ENCODE data around the gene TNIP1.
A peak's percentile ranks its signal among the peaks of the same experiment; 100 is the strongest.

DNA sequence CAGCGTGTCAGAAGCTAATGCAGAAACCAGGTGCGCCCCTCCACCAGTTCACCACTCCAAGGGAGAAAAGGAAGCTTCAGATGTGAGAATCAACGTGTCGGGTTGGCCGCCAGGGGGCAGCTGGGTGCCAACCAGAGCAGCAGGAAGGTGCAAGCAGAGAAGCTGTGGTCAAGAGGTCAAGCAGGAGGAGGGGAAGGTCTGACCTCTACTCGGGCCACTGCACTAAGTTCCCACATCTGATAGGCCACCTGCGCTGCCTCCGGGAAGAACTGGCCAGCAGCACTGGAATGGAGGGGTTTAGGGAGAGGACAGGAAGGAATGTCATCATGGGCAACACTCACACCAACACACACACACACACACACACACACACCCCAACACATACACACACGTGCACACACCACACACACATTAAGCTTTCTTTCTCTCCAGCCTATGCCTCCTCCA, 45.4 kb upstream of the TNIP1 start:
- TF ChIP-seq, protein P1, sequence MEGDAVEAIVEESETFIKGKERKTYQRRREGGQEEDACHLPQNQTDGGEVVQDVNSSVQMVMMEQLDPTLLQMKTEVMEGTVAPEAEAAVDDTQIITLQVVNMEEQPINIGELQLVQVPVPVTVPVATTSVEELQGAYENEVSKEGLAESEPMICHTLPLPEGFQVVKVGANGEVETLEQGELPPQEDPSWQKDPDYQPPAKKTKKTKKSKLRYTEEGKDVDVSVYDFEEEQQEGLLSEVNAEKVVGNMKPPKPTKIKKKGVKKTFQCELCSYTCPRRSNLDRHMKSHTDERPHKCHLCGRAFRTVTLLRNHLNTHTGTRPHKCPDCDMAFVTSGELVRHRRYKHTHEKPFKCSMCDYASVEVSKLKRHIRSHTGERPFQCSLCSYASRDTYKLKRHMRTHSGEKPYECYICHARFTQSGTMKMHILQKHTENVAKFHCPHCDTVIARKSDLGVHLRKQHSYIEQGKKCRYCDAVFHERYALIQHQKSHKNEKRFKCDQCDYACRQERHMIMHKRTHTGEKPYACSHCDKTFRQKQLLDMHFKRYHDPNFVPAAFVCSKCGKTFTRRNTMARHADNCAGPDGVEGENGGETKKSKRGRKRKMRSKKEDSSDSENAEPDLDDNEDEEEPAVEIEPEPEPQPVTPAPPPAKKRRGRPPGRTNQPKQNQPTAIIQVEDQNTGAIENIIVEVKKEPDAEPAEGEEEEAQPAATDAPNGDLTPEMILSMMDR (IDR thresholded peaks at IDR 0.05 in 4 of 5, conservative IDR thresholded peaks at IDR 0.05 in 1 of 5) = peak; percentile 89 to 96 (median 91)
- no peak for TF ChIP-seq POLR2A (IDR thresholded peaks at IDR 0.05)

Data from gastrocnemius medialis (tissue), 4 donors.